HFF-Myc (cell line): ENCODE data around the gene TMEM25.

Experiments used
- DNase-seq: peaks from one replicate; pipeline ENCODE4 v3.0.0-alpha.2; 2011; ENCODE audit warnings: low read depth; ENCODE audit errors: extremely low read depth
- H3K4me3 ChIP-seq: replicated peaks from 2 replicates; pipeline ENCODE4 v1.5.1; 2011; ENCODE audit warnings: low read depth, mild to moderate bottlenecking, control low read depth, low read length
- TF ChIP-seq, protein P1 (sequence below): IDR thresholded peaks from 2 replicates; pipeline ENCODE4 v1.5.1; 2012; ENCODE audit warnings: mild to moderate bottlenecking, low read depth, low read length, control low read depth; ENCODE audit errors: missing control alignments

TMEM25 gene

GRCh38 chr11:118503216-118503615 is 27.8 kb upstream of the TMEM25 start:
- no peak overlapping the region for H3K4me3 ChIP-seq
- TF ChIP-seq, protein P1, sequence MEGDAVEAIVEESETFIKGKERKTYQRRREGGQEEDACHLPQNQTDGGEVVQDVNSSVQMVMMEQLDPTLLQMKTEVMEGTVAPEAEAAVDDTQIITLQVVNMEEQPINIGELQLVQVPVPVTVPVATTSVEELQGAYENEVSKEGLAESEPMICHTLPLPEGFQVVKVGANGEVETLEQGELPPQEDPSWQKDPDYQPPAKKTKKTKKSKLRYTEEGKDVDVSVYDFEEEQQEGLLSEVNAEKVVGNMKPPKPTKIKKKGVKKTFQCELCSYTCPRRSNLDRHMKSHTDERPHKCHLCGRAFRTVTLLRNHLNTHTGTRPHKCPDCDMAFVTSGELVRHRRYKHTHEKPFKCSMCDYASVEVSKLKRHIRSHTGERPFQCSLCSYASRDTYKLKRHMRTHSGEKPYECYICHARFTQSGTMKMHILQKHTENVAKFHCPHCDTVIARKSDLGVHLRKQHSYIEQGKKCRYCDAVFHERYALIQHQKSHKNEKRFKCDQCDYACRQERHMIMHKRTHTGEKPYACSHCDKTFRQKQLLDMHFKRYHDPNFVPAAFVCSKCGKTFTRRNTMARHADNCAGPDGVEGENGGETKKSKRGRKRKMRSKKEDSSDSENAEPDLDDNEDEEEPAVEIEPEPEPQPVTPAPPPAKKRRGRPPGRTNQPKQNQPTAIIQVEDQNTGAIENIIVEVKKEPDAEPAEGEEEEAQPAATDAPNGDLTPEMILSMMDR: no peak
- no peak for DNase-seq

GRCh38 chr11:118511601-118512000 is 19.4 kb upstream of the TMEM25 start:
- no peak overlapping the region for H3K4me3 ChIP-seq
- TF ChIP-seq, protein P1: no peak
- DNase-seq: no peak

- H3K4me3 ChIP-seq: no peak overlapping the region
- TF ChIP-seq, protein P1: no peak
- no peak for DNase-seq
These were observed 16.9 kb upstream of the TMEM25 start for GRCh38 chr11:118514103-118514502.

GRCh38 chr11:118519549-118519948 is 11.4 kb upstream of the TMEM25 start:
- no peak overlapping the region for H3K4me3 ChIP-seq
- TF ChIP-seq, protein P1: no peak
- no peak for DNase-seq

DNA sequence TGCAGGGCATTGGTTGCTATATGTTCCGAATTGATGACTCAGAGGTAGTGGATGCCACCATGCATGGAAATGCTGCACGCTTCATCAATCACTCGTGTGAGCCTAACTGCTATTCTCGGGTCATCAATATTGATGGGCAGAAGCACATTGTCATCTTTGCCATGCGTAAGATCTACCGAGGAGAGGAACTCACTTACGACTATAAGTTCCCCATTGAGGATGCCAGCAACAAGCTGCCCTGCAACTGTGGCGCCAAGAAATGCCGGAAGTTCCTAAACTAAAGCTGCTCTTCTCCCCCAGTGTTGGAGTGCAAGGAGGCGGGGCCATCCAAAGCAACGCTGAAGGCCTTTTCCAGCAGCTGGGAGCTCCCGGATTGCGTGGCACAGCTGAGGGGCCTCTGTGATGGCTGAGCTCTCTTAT is 9.1 kb upstream of the TMEM25 start:
- no peak for DNase-seq
- TF ChIP-seq, protein P1: no peak
- H3K4me3 ChIP-seq: no peak overlapping the region

GRCh38 chr11:118522571-118523072 is 8.4 kb upstream of the TMEM25 start:
- TF ChIP-seq, protein P1: peak; percentile 55
- DNase-seq: no peak

GRCh38 chr11:118524356-118524755 is 6.6 kb upstream of the TMEM25 start:
- no peak for DNase-seq
- TF ChIP-seq, protein P1: no peak
- H3K4me3 ChIP-seq: no peak overlapping the region

More at GRCh38 chr11:118522571-118523072, 8.4 kb upstream of the TMEM25 start:
- no peak overlapping the region for H3K4me3 ChIP-seq
